ENCODE data around the gene TPRG1L. TPM values are rescaled to one million over a fixed set of nuclear protein-coding genes. Genes with fewer than 3 reads are reported as not detected.

The TPRG1L gene
- total and polyA plus RNA-seq, 2 donors from 2014 or later = 37.1 to 72.4 TPM

DNA sequence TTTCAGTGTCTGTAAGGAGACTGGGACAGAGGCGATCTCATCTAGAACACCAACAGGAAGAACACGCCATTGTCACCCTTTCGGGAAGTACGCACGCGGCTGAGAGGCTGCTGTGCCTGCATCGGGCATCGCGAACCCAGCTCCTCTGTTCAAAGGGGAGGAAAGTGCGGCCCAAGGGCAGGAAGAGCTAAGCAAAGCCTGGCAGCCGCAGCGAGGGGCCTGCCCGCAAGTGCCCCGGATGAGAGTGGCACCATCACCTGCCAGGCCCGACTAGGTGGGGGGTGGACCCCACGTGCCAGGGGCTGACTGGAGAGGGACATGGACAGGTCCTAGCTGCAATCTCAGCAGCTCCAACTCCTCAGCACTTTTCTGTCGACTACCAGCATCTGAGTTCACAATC lies 7.5 kb downstream of the TPRG1L start:
- peak in 1 of 5 donors; percentile 52 for DNase-seq

DNA sequence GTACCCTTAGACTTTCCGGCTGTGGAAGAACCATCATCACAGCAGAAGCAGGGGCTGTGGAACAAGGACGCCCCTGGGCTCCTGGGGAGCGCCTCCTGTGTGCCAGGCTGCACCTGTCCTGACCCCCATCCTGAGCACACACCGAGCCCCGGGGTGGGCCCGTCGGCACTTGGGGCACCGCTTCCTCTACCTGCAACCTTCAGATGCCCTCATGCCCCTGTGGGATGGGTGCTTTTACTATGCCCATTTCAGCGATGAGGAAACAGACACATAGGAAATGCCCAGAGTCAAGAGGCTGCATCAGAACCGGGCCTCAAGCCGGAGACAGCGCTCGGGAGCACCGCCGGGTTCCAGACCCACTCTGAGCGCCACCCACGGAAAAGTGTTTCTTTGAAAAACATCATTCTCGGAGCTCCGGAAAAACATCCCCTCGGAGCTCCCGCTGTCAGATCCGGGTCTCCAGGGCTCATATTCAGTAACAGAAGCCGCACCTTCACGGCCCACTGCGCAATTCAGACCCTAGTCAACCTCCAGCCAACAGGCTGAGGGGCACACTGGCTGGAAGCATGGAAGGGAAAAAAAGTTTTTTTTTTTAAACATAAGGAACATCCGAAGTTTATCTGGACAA lies 8.0 kb downstream of the TPRG1L start:
- no peak for FAIRE-seq
- Histone ChIP-seq H3K4me3 (ENCODE audit: low read length in 3 of 3) (no peak overlapping the region), H3K36me3 (ENCODE audit: control insufficient read depth in 2 of 3, insufficient read depth in 3 of 3, low read length in 3 of 3) (peaks cover 2 to 45% (median 18%) of the 10 kb centered on the region in 3 donors), H3K27me3 (ENCODE audit: control insufficient read depth, insufficient read depth, low read length) (no peaks in the 10 kb centered on the region), H3K9ac (ENCODE audit: low read length in 3 of 3) (no peak overlapping the region), H3K27ac (ENCODE audit: low read depth in 2 of 2, low read length in 2 of 2) (no peak overlapping the region), H3K9me3 (ENCODE audit: control insufficient read depth in 2 of 3, insufficient read depth in 1 of 3, low read length in 3 of 3) (no peaks in the 10 kb centered on the region), H3K4me1 (ENCODE audit: control insufficient read depth in 2 of 3, insufficient read depth in 2 of 3, low read depth in 1 of 3, low read length in 3 of 3) (no peaks in the 10 kb centered on the region)
- DNase-seq = peak in 1 of 5 donors; percentile 59
- intact Hi-C loops (cut with DNase I) = no loop called here
- TF ChIP-seq, protein P1, sequence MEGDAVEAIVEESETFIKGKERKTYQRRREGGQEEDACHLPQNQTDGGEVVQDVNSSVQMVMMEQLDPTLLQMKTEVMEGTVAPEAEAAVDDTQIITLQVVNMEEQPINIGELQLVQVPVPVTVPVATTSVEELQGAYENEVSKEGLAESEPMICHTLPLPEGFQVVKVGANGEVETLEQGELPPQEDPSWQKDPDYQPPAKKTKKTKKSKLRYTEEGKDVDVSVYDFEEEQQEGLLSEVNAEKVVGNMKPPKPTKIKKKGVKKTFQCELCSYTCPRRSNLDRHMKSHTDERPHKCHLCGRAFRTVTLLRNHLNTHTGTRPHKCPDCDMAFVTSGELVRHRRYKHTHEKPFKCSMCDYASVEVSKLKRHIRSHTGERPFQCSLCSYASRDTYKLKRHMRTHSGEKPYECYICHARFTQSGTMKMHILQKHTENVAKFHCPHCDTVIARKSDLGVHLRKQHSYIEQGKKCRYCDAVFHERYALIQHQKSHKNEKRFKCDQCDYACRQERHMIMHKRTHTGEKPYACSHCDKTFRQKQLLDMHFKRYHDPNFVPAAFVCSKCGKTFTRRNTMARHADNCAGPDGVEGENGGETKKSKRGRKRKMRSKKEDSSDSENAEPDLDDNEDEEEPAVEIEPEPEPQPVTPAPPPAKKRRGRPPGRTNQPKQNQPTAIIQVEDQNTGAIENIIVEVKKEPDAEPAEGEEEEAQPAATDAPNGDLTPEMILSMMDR (IDR thresholded peaks at IDR 0.05; ENCODE audit: borderline replicate concordance, extremely low read depth, insufficient read depth) = no peak

More for the DNA sequence above, 7.5 kb downstream of the TPRG1L start:
- Histone ChIP-seq H3K27me3 (ENCODE audit: control insufficient read depth, insufficient read depth, low read length) (no peaks in the 10 kb centered on the region), H3K4me3 (ENCODE audit: low read length in 3 of 3) (no peak overlapping the region), H3K36me3 (ENCODE audit: control insufficient read depth in 2 of 3, insufficient read depth in 3 of 3, low read length in 3 of 3) (peaks cover 3 to 48% (median 16%) of the 10 kb centered on the region in 3 donors), H3K27ac (ENCODE audit: low read depth in 2 of 2, low read length in 2 of 2) (no peak overlapping the region), H3K9me3 (ENCODE audit: control insufficient read depth in 2 of 3, insufficient read depth in 1 of 3, low read length in 3 of 3) (no peaks in the 10 kb centered on the region), H3K4me1 (ENCODE audit: control insufficient read depth in 2 of 3, insufficient read depth in 2 of 3, low read depth in 1 of 3, low read length in 3 of 3) (no peaks in the 10 kb centered on the region), H3K9ac (ENCODE audit: low read length in 3 of 3) (no peak overlapping the region)
- no peak for FAIRE-seq
- TF ChIP-seq, protein P1 (IDR thresholded peaks at IDR 0.05; ENCODE audit: borderline replicate concordance, extremely low read depth, insufficient read depth) = no peak
- intact Hi-C loops (cut with DNase I) = no loop called here

DNA sequence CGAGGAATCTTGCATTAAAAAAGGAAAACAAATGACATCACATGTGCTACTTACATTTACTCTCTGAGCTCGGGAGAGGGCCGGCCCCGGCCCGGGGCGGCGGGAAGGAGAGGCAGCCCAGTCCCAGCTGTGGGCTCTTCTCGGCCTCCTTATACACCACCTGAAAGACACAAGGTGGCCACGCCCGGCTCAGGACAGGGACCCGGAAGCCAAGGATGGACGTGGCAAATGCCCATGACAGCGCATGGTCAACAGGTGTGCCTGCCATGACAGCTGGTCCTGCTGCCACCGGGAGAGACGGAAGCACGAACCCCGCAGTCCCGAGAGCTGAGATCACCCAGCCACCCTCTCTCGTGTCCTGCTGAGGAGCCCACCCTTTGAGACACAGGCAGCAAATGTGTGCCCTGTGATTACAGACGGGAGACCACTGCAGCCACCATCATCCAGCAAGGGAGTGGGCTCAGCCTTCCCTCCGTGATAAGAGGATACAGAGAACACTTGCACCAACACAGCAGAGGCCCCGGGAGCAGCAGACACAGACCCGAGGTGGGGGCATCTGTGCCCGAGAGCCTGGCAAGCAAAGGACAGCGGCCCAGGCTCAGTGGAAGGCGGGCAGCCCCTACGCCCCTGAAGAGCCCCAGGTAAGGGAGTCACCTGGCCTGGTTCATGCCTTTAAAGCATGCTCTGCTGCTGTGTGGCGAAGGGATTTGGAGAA lies 8.7 kb downstream of the TPRG1L start:
- no peak overlapping the region for H3K4me3 ChIP-seq (ENCODE audit: low read length in 3 of 3)
- TF ChIP-seq, protein P1 (IDR thresholded peaks at IDR 0.05; ENCODE audit: borderline replicate concordance, extremely low read depth, insufficient read depth) = no peak
- H3K36me3 ChIP-seq (ENCODE audit: control insufficient read depth in 2 of 3, insufficient read depth in 3 of 3, low read length in 3 of 3) = peaks cover 2 to 45% (median 24%) of the 10 kb centered on the region in 3 donors
- peak in 1 of 5 donors; percentile 73 for DNase-seq
- H3K9ac ChIP-seq (ENCODE audit: low read length in 3 of 3) = no peak overlapping the region
- H3K27me3 ChIP-seq (ENCODE audit: control insufficient read depth, insufficient read depth, low read length) = no peaks in the 10 kb centered on the region
- no peaks in the 10 kb centered on the region for H3K9me3 ChIP-seq (ENCODE audit: control insufficient read depth in 2 of 3, insufficient read depth in 1 of 3, low read length in 3 of 3)
- H3K4me1 ChIP-seq (ENCODE audit: control insufficient read depth in 2 of 3, insufficient read depth in 2 of 3, low read depth in 1 of 3, low read length in 3 of 3) = no peaks in the 10 kb centered on the region
- FAIRE-seq = no peak
- H3K27ac ChIP-seq (ENCODE audit: low read depth in 2 of 2, low read length in 2 of 2) = no peak overlapping the region
- intact Hi-C loops (cut with DNase I) = no loop called here

Data from kidney (tissue), 14 donors.